Ascending aorta (tissue), 2 donors: ENCODE data around the gene C1QTNF1. TPM values are rescaled to one million over a fixed set of nuclear protein-coding genes. Genes with fewer than 3 reads are reported as not detected.

Source experiments
- DNase-seq, 2 donors: peaks; one replicate each; pipeline ENCODE4 v3.0.0-alpha.2; 2019; ENCODE audit warnings: low spot score in 2 of 2
- H3K27ac ChIP-seq, 2 donors: fragments of 200-600 bp; sonication (generic); one replicate each; pipeline ENCODE4 v1.5.1; 2016 to 2017; ENCODE audit warnings: mild to moderate bottlenecking in 1 of 2
- H3K27me3 ChIP-seq: fragments of 200-600 bp; sonication (generic); one replicate; pipeline ENCODE4 v1.5.1; 2017
- H3K36me3 ChIP-seq, 2 donors: fragments of 200-600 bp; sonication (generic); one replicate each; pipeline ENCODE4 v1.5.1; 2016
- H3K4me1 ChIP-seq, 2 donors: fragments of 200-600 bp; sonication (generic); one replicate each; pipeline ENCODE4 v1.5.1; 2016 to 2017; ENCODE audit warnings: mild to moderate bottlenecking in 1 of 2
- H3K4me3 ChIP-seq, 2 donors: fragments of 200-600 bp; sonication (generic); one replicate each; pipeline ENCODE4 v1.5.1; 2016 to 2017; ENCODE audit warnings: mild to moderate bottlenecking in 1 of 2
- H3K9me3 ChIP-seq, 2 donors: fragments of 200-600 bp; sonication (generic); one replicate each; pipeline ENCODE4 v1.5.1; 2016
- CTCF ChIP-seq, 3 experiments: fragments of 200-600 bp in 2 of 3; fragments of 450-650 bp in 1 of 3; sonication (generic) in 2 of 3; IDR thresholded peaks; one replicate each; pipeline ENCODE4 v1.5.1; 2016 to 2019; ENCODE audit warnings: antibody characterized with exemption in 3 of 3, mild to moderate bottlenecking in 1 of 3, moderate library complexity in 1 of 3
- intact Hi-C: fragments of 100-400 bp; cut with DNase I; formaldehyde crosslinking; loops from one replicate; pipeline ENCODE4 v1.15.1; 2023
- total RNA-seq: library from RNA; depleted of rRNA; stranded (reverse); fragments of >200 nt; gene quantifications from one replicate; pipeline ENCODE4 v1.1.0, GENCODE V29; 2016

C1QTNF1 gene
- total RNA-seq, 1 donor from 2014 or later: 435 TPM

GRCh38 chr17:78986048-78986648 is 37.8 kb upstream of the C1QTNF1 start:
- intact Hi-C loops: no loop called here
- Histone ChIP-seq H3K4me1 (peaks cover 2 to 4% of the 10 kb centered on the region in 2 donors), H3K4me3 (peak overlapping the region; percentile 41 to 53), H3K9me3 (no peaks in the 10 kb centered on the region), H3K27me3 (no peaks in the 10 kb centered on the region), H3K36me3 (peaks cover 10 to 13% of the 10 kb centered on the region in 2 donors), H3K27ac (peak overlapping the region; percentile 31 to 62)
- TF ChIP-seq CTCF (IDR thresholded peaks at IDR 0.05): peak in 2 of 3 experiments; percentile 20 to 45
- no peak for DNase-seq

GRCh38 chr17:78986649-78987328 is 37.2 kb upstream of the C1QTNF1 start:
- Histone ChIP-seq H3K27ac (peak overlapping the region; percentile 31 to 62), H3K36me3 (peaks cover 16 to 19% of the 10 kb centered on the region in 2 donors), H3K9me3 (no peaks in the 10 kb centered on the region), H3K4me1 (peaks cover 2 to 4% of the 10 kb centered on the region in 2 donors), H3K27me3 (no peaks in the 10 kb centered on the region), H3K4me3 (peak overlapping the region; percentile 41 to 53)
- intact Hi-C loops: no loop called here
- no peak for DNase-seq
- TF ChIP-seq CTCF (IDR thresholded peaks at IDR 0.05): no peak

GRCh38 chr17:78988152-78988551 is 35.8 kb upstream of the C1QTNF1 start:
- Histone ChIP-seq H3K4me3 (no peak overlapping the region), H3K27me3 (no peaks in the 10 kb centered on the region), H3K9me3 (no peaks in the 10 kb centered on the region), H3K27ac (no peak overlapping the region), H3K36me3 (peaks cover 28 to 31% of the 10 kb centered on the region in 2 donors), H3K4me1 (peaks cover 2 to 4% of the 10 kb centered on the region in 2 donors)
- intact Hi-C loops: no loop called here
- no peak for TF ChIP-seq CTCF (IDR thresholded peaks at IDR 0.05)
- DNase-seq: no peak

GRCh38 chr17:78990349-78991016 is 33.5 kb upstream of the C1QTNF1 start:
- peaks cover 2 to 4% of the 10 kb centered on the region in 2 donors for H3K4me1 ChIP-seq
- H3K9me3 ChIP-seq: no peaks in the 10 kb centered on the region
- H3K27me3 ChIP-seq: no peaks in the 10 kb centered on the region
- peaks cover 47 to 50% of the 10 kb centered on the region in 2 donors for H3K36me3 ChIP-seq
- H3K4me3 ChIP-seq: no peak overlapping the region
- no peak for TF ChIP-seq CTCF (IDR thresholded peaks at IDR 0.05)
- no peak overlapping the region for H3K27ac ChIP-seq
- no peak for DNase-seq
- intact Hi-C loops: loop anchor here (5.0 kb wide), 1 partner anchor 402 kb away; no protein-coding TSS in a partner anchor

GRCh38 chr17:78991017-78991738 is 32.8 kb upstream of the C1QTNF1 start:
- peak in 1 of 2 donors; percentile 56 for DNase-seq
- Histone ChIP-seq H3K27ac (no peak overlapping the region), H3K9me3 (no peaks in the 10 kb centered on the region), H3K4me3 (no peak overlapping the region), H3K36me3 (peaks cover 50 to 57% of the 10 kb centered on the region in 2 donors), H3K27me3 (no peaks in the 10 kb centered on the region), H3K4me1 (peaks cover 2 to 5% of the 10 kb centered on the region in 2 donors)
- intact Hi-C loops: loop anchor here (5.0 kb wide), 1 partner anchor 401 kb away; no protein-coding TSS in a partner anchor
- no peak for TF ChIP-seq CTCF (IDR thresholded peaks at IDR 0.05)
